ENCODE results near the gene NISCH.

The NISCH gene

DNA sequence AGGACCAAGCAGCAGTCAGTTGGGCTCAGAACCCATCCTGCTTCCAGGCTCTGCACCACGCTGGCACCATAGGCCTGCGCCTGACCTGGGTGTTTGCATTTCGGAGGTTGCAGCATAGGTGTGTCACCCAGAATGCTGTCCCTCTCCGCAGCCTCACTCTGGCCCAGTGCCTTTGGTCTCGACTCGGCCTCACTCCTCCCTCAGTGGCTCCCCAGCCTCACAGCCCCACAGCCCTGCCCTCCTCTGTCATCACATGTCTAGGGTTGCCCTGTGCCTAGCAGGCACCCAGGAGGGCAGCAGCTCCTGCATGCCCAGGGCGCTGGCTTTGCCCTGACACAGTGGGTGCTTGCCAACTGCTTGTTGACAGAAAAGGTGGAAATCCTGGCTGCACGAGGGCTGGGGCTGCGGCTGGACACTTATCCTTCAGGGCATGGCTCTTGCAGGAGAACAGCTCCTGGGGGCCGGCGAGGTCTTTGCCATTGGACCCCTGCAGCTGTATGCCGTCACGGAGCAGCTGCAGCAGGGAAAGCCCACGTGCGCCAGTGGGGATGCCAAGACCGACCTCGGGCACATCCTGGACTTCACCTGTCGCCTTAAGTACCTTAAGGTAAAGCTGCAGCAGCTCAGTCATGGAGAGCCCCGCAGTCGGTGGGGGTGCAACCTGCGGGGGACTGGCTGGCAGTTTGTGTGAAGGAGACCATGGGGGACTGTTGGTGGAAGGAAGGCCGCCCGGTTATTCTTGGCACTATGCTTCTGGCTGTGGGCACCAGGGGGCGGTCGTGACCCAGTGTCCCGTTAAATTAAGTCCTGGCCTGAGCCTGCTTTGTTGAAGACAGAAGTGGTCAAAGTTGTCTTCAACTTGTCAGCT lies 16.2 kb downstream of the NISCH start:
- no peak for DNase-seq (ENCODE audit: low read depth in 1 of 2, low spot score in 1 of 2)

DNA sequence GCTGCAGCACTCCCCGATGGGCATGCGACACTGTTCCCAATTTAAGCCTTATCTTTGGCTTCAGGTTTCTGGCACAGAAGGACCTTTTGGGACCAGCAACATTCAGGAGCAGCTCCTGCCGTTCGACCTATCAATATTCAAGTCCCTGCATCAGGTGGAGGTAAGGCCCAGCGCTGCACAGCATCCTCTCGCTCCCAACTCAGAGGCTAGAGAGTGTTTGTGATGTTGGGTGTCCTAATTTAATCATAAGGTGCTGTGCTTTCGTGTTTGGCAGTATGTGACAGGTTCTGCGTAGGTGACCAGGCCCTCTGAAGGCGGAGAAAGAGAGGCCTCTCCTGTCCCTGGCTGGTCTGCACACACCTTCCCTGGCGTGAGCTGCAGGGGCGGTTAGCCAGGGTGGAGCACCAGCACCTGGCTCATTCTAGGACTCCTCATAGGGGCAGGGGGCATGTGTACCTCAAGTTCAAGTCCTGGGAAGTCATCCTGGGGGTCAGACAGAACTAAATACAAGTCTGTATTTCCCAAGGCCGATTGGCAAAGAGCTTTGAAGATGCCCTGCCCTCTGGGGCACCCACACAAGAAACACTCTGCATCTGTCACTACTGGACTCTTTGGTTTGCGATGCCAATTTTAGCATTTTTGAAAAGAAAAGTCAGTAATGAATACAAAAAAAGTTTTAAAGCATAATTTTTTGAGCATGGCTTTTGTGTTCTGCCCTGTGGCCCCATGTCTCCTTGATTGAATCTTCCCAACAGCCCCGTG lies 17.0 kb downstream of the NISCH start:
- DNase-seq (ENCODE audit: low read depth in 1 of 2, low spot score in 1 of 2), result no peak

DNA sequence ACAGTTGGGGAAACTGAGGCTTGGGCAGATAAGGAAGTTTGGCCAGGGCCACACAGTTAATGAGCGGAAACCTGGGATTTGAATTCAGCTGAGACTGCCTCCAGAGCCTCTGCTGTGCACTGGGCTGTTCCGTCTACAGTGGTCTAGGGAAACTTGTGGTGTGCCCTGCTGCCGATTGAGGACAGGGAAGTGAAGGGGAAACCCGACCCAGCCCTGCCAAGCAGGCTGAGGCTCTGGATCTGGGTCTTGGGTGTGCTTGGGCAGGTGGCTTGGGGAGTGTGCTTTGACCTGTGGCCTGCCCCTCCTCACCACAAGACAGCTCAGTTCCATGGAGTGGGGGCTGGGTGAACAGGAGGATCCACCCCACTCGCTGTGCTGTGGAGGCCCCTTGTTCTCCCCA lies 17.6 kb downstream of the NISCH start:
- DNase-seq (ENCODE audit: low read depth in 1 of 2, low spot score in 1 of 2), result no peak

DNA sequence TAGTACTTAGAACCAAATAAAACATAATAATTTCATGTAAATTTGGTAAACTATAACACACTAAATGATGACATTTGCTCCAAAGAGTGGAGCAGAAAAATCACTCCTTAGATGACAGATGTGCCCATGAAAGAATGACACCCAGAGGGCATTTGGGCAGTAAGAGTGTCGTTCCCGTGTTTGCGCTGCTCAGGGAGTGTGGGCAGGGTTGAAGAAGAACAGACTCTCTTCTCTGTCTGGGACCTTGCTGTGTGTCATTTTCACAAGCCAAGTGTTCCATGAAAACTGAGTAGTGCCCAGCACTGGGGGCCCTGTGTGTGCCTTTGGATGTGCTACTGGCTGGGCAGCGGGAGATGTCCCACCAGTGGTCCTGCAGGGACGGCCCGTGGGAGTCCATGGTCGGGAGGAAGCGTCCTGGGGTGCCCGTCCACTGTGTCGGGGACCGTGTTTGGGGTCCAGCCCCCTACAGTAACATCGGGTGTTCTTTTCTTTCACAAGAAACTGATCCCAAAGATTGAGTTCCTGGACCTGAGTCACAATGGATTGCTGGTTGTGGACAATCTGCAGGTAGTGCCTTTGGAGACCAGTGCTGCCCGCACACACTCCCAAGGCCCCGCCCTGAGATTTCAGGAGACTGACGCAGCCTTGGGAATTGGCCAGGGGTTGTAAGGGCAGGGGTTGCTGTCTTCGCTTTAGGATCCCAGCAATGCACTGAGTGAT lies 21.8 kb downstream of the NISCH start:
- no peak for DNase-seq (ENCODE audit: low read depth in 1 of 2, low spot score in 1 of 2)

DNA sequence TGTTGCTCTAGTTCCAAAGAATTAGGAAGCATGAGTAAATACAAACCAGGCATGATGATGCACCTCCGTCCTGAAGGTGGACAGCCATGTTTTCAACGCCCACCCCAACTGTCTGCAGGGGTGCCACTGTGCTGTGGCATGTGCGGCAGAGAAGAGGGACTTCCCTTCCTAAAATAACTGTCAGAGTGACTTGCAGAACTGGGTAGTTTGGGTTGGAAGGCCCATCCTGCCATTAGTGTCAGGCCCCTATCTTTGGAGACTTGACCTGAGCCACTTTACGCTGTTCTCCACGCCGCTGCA lies 22.3 kb downstream of the NISCH start:
- DNase-seq (ENCODE audit: low read depth in 1 of 2, low spot score in 1 of 2), result no peak

DNA sequence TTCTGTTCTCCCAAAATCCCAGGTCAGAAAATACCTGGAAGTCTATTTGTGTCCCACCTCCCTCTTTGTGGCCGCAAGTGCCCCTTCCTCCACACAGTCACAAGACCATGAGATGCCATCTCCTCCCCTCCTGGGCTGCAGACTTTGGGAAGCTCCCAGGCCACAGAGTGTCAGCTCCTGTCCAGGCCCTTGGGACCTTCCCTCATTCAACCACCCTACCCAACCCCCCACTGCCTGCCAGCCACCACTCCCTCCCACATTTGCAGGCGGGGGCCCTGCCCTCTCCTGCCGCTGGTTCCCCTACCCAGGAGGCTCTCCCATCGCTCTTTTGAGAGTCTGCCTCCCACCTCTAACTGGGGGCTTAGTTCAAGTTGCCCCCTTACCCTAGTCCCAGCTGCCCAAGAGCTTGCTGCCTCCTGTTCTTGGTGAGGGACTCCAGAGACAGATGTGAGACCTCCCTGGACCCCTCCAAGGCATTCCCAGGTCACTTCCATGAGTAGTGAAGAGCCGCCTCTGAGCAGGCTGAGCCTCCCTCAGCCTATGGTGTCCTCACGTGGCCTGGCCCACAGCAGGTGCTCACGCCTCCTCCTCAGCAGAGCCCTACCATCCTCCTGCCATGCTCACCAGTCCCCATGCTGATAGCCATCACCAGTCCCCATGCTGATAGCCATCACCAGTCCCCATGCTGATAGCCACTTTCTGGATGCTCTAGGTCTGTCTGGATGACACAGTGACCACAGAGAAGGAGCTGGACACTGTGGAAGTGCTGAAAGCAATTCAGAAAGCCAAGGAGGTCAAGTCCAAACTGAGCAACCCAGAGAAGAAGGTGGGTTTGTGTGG lies 23.9 kb downstream of the NISCH start:
- DNase-seq (ENCODE audit: low read depth in 1 of 2, low spot score in 1 of 2), result no peak

DNA sequence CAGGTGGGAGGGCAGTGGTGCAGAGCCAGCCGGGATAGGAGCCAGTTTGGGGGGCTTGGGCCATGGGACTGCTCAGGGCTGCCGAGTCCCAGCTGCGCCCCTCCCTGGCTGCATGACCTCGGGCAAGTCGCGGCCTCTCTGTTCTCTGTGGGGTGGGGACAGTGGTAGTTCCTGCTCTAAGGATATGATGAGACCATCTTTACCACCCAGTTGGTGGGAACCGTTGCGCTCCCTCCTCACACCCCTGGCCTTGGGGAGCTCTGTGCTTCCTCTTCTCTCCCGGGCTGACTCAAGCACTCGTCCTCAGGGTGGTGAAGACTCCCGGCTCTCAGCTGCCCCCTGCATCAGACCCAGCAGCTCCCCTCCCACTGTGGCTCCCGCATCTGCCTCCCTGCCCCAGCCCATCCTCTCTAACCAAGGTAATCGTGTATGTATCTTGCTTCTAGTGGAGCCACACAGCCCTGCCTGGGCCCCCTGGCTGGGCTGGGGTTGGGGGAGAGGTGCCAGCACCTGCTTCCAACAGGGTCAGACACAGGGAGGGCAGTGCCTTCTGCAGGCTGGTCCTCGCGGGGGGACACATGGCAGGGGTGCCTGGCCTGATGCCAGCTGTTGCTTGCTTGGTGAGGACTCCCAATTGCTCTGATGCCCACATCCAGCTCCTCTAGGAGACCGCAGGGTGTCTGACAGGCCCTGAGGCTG lies 24.6 kb downstream of the NISCH start:
- no peak for DNase-seq (ENCODE audit: low read depth in 1 of 2, low spot score in 1 of 2)

DNA sequence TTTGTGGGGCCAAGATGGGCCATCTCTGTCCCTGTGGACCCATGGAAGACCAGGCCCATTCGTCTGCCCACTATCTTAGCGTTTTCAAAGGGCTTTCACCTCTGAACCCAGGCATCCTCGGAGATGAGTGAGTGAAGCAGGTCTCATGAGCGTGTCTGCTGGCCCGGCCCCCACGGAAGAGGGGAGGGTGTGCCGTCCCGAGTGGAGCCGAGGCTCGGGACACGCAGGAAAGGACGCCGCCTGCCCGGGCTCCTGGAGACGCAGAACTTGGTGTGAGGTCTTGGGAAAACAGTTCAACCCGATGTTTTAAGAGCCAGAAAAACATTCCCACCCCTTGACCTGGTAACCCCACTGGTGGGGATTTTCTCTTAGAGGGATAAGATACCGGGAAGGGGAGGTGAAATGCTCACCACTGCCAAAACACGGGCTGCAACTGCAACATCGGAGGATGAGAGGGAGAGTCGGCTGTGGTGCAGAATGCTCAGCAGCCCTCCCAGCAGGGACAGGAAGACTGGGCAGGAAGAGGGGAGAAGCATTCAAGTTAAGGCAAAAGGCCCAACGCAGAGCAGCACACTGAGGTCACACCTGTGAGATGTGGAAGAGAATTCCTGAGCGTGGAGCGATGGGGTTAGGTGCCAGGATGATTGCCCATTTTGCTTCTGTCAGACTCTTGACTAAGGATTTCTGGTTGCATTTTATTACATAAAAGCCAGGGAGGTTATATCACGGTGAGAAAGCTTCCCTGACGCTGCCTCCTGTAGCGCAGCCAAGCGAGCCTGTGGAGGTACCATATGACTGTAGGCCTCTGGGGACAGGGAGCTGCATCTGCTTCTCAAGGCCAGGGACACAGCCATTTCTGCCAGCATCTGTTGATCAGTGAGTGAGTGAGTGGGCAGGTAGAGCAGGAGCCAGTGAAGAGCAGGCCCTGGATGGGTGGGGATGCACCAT lies 25.6 kb downstream of the NISCH start:
- DNase-seq (ENCODE audit: low read depth in 1 of 2, low spot score in 1 of 2), result no peak

DNA sequence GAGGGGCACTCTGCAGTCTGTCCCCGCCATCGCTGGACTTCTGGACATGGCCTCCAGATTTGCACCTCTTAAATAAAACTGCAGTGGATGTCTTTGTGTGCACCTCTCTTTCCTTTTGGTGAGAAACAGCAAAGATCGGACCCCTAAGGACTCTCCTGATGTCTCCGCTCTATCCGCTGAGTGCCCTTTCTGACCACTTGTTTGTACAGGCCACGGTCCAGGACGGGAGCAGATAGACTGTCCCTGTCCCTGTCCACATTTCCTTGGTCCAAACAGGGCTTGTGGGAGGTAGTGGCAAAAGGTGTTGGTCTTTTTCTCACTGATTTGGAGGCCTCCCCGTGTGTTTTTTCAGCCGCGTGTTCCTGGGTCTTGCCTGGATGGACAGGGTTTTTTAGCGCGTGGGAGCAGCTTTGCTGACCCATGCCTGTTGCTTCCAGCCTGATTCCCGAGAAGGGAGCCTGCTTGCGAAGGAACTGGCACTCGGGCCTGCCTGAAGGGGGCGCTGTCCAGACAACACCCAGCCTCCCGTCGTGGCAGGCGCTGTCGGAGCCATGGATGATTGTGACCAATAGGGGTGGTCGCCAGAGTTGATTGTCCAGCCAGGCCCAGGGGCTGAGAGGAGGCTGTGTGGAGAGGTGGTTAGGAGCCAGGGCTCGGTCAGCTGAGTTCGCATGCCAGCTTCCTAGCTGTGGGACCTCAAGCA lies 26.6 kb downstream of the NISCH start:
- no peak for DNase-seq (ENCODE audit: low read depth in 1 of 2, low spot score in 1 of 2)

DNA sequence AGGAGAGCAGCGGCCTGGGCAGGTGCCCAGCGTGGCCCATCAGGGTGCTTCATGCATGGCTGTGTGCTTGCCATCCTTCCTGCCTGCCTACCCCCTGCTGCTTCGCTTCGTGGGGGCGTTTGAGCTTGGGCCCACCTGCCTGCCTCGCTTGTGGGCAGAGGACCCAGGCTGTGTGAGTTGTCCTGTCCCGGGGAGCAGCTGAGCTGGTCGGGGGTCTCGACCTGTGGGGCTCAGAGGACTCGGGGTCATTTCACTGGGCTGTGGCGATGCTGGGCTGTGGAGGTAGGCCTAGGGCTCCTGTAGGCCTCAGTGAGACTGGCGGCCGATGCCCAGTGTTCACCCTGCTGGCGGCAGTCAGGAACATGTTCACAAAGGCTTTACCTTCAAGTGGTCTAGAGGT lies 27.7 kb downstream of the NISCH start:
- no peak for DNase-seq (ENCODE audit: low read depth in 1 of 2, low spot score in 1 of 2)

DNA sequence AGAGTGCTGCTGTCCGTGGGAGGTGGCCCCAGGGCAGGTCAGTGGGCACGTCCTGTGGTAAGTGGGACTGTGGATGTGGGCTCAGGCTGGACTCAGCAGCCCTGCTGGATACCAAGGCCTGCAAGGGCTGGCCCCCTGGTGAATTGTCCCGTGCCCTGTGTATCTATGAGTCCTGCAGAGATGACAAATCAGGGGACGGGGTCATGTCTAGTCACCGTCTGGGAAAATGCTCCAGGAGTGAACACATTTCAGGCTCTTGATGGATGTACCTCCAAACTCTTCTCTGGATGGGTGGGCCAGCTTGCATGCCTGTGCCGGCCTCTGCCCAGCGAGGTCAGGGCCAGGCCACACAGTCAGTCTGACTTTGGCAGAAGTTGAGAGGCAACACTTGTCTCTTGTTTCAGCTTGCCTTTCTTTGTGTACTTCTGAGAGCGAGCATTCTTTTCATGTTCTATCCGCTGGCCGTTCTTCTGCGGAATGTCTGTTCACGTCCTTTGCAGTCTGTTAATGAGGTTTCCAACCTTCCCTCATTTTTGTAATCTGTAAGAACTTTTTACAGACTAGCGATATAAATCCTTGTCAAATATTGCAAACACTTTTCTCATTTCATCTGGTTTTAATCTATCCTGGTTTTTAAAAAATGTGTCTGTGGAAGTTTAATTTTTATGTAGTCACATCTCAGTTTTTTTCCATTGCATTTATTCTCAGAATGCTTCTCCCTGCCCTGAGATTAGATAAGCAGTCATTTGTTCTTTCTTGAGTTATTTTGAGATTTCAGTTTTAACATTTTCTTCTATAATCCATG lies 28.4 kb downstream of the NISCH start:
- no peak for DNase-seq (ENCODE audit: low read depth in 1 of 2, low spot score in 1 of 2)

DNA sequence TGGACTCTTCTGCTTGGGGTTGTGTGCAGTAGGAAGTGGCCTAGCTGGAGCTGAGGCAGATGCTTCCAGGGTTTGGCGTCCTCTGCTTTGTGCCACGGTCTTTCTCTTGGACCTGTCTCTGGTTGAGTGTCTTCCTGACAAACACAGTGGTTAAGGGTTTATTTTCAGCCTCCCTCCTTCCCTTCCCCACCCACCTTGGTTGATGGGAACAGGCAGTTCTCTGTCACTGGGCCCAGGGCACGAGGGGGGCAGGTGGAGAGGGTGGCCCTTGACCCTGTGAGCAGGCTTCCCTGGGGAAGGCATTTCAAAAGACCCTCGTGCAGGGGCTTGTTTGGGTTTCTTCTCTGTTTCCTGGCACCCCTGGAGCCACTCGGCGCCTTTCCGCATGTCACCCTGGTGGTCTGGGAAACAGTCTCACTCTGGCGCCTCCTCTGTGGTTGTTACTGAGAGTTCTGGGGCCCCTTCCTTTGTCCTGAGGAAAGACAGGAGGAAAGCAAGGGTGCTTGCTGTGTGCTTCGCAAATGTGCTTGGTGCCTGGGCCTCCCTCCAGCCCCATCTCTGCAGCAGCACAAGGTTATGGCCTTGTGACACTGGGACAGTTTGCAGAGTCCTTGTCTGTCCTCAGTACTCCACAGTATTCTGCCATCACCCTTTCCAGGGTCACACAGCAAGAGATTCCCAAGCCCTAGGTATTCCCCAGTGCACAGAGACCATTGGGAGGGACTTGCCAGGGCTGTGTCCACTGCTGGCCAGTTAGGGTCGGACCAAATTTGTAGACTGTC lies 29.5 kb downstream of the NISCH start:
- DNase-seq (ENCODE audit: low read depth in 1 of 2, low spot score in 1 of 2), result no peak

DNA sequence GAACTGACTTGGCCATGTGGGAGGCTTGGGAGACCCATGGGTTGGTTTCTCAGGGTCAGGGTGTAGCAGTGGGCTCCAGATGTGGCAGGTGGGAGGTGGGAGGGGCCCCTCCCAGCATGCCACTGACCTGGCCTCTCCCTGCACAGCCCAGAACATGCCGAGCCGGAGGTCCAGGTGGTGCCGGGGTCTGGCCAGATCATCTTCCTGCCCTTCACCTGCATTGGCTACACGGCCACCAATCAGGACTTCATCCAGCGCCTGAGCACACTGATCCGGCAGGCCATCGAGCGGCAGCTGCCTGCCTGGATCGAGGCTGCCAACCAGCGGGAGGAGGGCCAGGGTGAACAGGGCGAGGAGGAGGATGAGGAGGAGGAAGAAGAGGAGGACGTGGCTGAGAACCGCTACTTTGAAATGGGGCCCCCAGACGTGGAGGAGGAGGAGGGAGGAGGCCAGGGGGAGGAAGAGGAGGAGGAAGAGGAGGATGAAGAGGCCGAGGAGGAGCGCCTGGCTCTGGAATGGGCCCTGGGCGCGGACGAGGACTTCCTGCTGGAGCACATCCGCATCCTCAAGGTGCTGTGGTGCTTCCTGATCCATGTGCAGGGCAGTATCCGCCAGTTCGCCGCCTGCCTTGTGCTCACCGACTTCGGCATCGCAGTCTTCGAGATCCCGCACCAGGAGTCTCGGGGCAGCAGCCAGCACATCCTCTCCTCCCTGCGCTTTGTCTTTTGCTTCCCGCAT lies 31.8 kb downstream of the NISCH start:
- DNase-seq (ENCODE audit: low read depth in 1 of 2, low spot score in 1 of 2), result no peak

DNA sequence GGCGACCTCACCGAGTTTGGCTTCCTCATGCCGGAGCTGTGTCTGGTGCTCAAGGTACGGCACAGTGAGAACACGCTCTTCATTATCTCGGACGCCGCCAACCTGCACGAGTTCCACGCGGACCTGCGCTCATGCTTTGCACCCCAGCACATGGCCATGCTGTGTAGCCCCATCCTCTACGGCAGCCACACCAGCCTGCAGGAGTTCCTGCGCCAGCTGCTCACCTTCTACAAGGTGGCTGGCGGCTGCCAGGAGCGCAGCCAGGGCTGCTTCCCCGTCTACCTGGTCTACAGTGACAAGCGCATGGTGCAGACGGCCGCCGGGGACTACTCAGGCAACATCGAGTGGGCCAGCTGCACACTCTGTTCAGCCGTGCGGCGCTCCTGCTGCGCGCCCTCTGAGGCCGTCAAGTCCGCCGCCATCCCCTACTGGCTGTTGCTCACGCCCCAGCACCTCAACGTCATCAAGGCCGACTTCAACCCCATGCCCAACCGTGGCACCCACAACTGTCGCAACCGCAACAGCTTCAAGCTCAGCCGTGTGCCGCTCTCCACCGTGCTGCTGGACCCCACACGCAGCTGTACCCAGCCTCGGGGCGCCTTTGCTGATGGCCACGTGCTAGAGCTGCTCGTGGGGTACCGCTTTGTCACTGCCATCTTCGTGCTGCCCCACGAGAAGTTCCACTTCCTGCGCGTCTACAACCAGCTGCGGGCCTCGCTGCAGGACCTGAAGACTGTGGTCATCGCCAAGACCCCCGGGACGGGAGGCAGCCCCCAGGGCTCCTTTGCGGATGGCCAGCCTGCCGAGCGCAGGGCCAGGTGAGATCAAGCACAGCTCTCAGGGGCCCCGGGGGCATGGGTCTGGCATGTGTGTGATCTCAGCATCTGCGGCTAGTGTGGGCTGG lies 32.6 kb downstream of the NISCH start:
- DNase-seq (ENCODE audit: low read depth in 1 of 2, low spot score in 1 of 2), result no peak

DNA sequence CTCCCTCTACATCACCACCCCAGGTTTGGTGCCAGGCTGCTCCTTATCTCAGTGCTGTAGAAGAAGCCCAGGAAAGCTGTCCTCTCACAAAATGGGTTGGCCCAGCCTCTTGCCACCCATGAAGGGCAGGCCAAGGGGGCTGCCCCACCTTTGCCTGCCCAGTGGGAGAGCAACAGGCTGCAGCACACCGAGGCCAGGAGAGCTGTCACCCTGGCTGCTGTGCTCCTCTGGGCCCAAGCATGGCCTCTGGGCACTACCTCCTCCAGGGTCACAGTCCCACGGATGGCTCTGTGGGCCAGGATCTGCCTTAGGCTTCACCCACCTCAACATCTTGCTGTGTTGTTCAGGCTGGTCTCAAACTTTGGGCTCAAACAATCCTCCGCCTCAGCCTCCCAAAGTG lies 33.3 kb downstream of the NISCH start:
- DNase-seq (ENCODE audit: low read depth in 1 of 2, low spot score in 1 of 2), result no peak

DNA sequence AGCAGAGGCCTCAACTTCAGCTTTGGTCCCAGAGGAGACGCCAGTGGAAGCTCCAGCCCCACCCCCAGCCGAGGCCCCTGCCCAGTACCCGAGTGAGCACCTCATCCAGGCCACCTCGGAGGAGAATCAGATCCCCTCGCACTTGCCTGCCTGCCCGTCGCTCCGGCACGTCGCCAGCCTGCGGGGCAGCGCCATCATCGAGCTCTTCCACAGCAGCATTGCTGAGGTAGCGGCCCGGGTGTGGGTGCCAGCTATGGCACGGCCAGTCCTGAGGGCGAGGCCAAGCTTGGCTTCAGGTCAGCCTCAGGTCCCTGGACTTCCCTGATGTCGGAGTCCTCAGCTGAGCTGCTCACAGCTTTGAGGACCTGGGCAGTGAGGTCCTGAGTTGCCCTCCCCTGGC lies 34.0 kb downstream of the NISCH start:
- no peak for DNase-seq (ENCODE audit: low read depth in 1 of 2, low spot score in 1 of 2)
